Peyer's patch (tissue), 4 donors: Measurements from ENCODE around the gene SLC49A4. TPM values are rescaled to one million over a fixed set of nuclear protein-coding genes. Genes with fewer than 3 reads are reported as not detected.

Experiments
- total RNA-seq, 4 donors: library from RNA; depleted of rRNA; stranded (reverse); fragments of >200 nt; gene quantifications; one replicate each; pipeline ENCODE4 v1.1.0, GENCODE V29; 2016

SLC49A4 gene
- total RNA-seq, 4 donors from 2014 or later = 3.3 to 29.4 (median 13.0) TPM

Other genes with a start within 250 kb of the SLC49A4 start
- gene PARP9, start 230.8 kb upstream of the SLC49A4 start, total RNA-seq = 10 to 100 TPM; 26.4 to 38.8 (median 31.2) TPM
- 10 to 100 TPM; 31.2 to 47.3 (median 33.7) TPM for gene DTX3L, start 230.7 kb upstream of the SLC49A4 start, total RNA-seq
- 100 to 1,000 TPM in 1 of 4 donors, 1 to 10 TPM in 3; 3.1 to 109 (median 6.5) TPM for gene PARP15, start 217.4 kb upstream of the SLC49A4 start, total RNA-seq
- 100 to 1,000 TPM in 2 of 4 donors, 10 to 100 TPM in 2; 73.0 to 242 (median 92.5) TPM for gene PARP14, start 114.2 kb upstream of the SLC49A4 start, total RNA-seq
- 10 to 100 TPM in 3 of 4 donors, 1 to 10 TPM in 1; 10.0 to 28.1 (median 12.9) TPM for gene HSPBAP1, start 1.2 kb upstream of the SLC49A4 start, total RNA-seq
- gene SEMA5B, start 232.7 kb downstream of the SLC49A4 start, total RNA-seq = 1 to 10 TPM in 2 of 4 donors, under 1 TPM in 1, not detected in 1; 0.54 to 6.8 (median 2.5) TPM